HG02943 (cell line): ENCODE data around the gene ALKBH4.
"Not testable (repeated sequence)": the region's sequence is repeated elsewhere in the genome, so short reads cannot be mapped to it uniquely, and the experiment has no call there.

Source experiments
- ATAC-seq: cut with Tn5 transposase; IDR thresholded peaks from one replicate; pipeline ENCODE4 v1.9.1; 2021; ENCODE audit warnings: mild to moderate bottlenecking, low read depth, moderate library complexity; ENCODE audit not compliant: unreplicated experiment

ALKBH4 gene

DNA sequence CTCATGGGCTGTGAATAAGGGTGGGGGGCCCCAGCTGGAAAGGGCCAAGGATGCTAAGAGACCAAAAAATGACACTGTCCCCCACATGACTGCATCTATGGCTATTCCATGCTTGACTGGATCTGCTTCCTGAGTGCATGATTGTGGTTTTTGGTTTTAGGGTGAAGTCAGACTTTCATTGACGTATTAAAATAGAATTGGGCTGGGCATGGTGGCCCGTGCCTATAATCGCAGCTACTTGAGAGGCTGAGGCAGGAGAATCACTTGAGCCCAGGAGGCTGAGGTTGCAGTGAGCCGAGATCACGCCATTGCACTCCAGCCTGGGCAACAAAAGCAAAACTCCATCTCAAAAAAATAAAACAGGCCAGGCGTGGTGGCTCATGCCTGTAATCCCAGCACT lies 56.1 kb downstream of the ALKBH4 start:
- ATAC-seq = not testable (repeated sequence)

- no peak for ATAC-seq
These were observed 56.8 kb downstream of the ALKBH4 start for GRCh38 chr7:102407910-102408309.
